Prostate gland (tissue), 2 donors: ENCODE results near the gene CLASRP.

ENCODE experiments used
- CTCF ChIP-seq, 4 experiments: fragments of 200-600 bp in 2 of 4; fragments of 450-650 bp in 2 of 4; sonication (generic) in 2 of 4; IDR thresholded peaks; 1 replicate in 3 of 4; 2 replicates in 1 of 4; pipeline ENCODE4 v1.5.1; 2016 to 2019; ENCODE audit warnings: antibody characterized with exemption in 4 of 4, mild to moderate bottlenecking in 2 of 4, moderate library complexity in 2 of 4
- POLR2A ChIP-seq: fragments of 450-650 bp; IDR thresholded peaks from one replicate; pipeline ENCODE4 v1.6.1; 2016; ENCODE audit warnings: antibody characterized with exemption, mild to moderate bottlenecking

GRCh38 chr19:45027371-45027770 lies 11.5 kb upstream of the CLASRP start:
- no peak for TF ChIP-seq CTCF (IDR thresholded peaks at IDR 0.05)
- TF ChIP-seq POLR2A, result no peak
